AG04449 (cell line): Measurements from ENCODE around the gene KCNE2.
A peak's percentile ranks its signal among the peaks of the same experiment; 100 is the strongest.

Experiments used
- CTCF ChIA-PET: fragments of 350-600 bp; formaldehyde crosslinking; extraction: SDS; loops from one replicate; lab custom pipeline; 2021; ENCODE audit warnings: antibody characterized with exemption; lab: Yijun Ruan, JAX
- POLR2A ChIA-PET: fragments of 400-600, 350-600 bp; formaldehyde crosslinking; extraction: SDS; loops from one replicate; lab custom pipeline; 2020; ENCODE audit warnings: antibody characterized with exemption, inconsistent platforms; lab: Yijun Ruan, JAX
- DNase-seq: peaks from one replicate; pipeline ENCODE4 v3.0.0-alpha.2; 2010; ENCODE audit warnings: low read depth, low spot score
- H3K4me3 ChIP-seq: 2 replicates; pipeline ENCODE4 v1.5.1; 2011; ENCODE audit warnings: low read depth, mild to moderate bottlenecking, control low read depth, low read length
- TF ChIP-seq, protein P1 (sequence below): IDR thresholded peaks from one replicate; pipeline ENCODE4 v1.5.1; 2011; ENCODE audit warnings: mild to moderate bottlenecking, moderate library complexity, low read length, control low read depth, inconsistent platforms; ENCODE audit not compliant: insufficient read depth; ENCODE audit errors: missing control alignments

The KCNE2 gene

DNA sequence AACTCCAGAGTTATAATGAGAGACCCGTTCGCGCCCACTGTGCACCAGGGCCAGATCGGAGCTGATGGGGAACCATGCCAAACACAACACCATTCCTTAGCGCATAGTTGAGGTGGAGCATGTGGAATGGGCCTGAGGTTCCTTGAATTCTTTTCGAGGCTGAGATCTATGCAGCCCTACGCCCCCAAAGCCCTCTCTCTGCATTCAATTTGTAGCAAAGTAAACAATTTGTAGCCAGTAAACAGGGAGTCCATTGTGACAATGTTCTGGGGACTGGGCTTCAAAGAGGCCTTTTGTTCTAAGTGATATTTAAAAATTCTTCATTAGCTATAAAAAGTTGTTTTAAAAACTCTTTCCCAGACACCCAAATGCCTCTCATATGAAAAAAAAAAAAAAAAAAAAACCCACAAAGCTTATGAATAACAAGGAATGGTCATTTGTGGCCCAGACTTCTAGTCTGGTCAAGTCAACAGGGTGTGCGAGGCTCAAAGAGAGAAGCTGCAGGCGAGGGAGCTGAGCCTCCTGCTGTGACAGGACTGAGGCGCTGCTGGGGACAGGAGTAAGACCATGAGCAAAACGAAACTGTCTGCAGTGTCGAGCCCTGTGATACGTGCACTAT, 30.6 kb upstream of the KCNE2 start:
- TF ChIP-seq, protein P1, sequence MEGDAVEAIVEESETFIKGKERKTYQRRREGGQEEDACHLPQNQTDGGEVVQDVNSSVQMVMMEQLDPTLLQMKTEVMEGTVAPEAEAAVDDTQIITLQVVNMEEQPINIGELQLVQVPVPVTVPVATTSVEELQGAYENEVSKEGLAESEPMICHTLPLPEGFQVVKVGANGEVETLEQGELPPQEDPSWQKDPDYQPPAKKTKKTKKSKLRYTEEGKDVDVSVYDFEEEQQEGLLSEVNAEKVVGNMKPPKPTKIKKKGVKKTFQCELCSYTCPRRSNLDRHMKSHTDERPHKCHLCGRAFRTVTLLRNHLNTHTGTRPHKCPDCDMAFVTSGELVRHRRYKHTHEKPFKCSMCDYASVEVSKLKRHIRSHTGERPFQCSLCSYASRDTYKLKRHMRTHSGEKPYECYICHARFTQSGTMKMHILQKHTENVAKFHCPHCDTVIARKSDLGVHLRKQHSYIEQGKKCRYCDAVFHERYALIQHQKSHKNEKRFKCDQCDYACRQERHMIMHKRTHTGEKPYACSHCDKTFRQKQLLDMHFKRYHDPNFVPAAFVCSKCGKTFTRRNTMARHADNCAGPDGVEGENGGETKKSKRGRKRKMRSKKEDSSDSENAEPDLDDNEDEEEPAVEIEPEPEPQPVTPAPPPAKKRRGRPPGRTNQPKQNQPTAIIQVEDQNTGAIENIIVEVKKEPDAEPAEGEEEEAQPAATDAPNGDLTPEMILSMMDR = no peak
- ChIA-PET CTCF (interaction anchor here (8.5 to 24.1 kb wide), 2 partner anchors 15 to 414 kb away, joined by 88 to 500 read pairs; partner anchors contain the start of gene ATP5PO), POLR2A (interaction anchor here (0.6 to 2.1 kb wide), 4 partner anchors 12 to 101 kb away, joined by 3 to 7 read pairs (median 4); no protein-coding TSS in a partner anchor)
- DNase-seq = peak; percentile 59
- H3K4me3 ChIP-seq = no peak overlapping the region

GRCh38 chr21:34335316-34335715, 28.5 kb upstream of the KCNE2 start:
- no peak for DNase-seq
- CTCF ChIA-PET = interaction anchor here (1.5 to 24.1 kb wide), 3 partner anchors 12 to 417 kb away, joined by 3 to 500 read pairs (median 88); partner anchors contain the start of gene ATP5PO
- no peak overlapping the region for H3K4me3 ChIP-seq
- POLR2A ChIA-PET = no interaction called here
- TF ChIP-seq, protein P1 = no peak

DNA sequence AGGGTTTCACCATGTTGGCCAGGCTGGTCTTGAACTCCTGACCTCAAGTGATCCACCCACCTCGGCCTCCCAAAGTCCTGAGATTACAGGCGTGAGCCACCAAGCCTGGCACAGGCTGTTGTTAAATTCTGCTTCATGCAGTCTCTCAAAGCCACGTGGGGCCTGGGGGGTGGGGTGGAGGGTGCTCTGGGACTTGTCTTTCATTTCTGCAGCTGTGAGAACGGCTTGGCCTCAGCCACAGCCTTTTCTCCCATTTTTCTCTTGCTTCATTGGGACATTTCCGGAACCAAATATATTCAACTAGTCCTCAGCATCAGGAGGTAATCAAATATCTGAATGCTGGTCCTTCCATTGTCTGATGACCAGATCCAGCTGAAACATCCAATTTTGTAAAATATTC, 27.6 kb upstream of the KCNE2 start:
- no peak overlapping the region for H3K4me3 ChIP-seq
- ChIA-PET CTCF (interaction anchor here (8.5 to 24.1 kb wide), 2 partner anchors 12 to 418 kb away, joined by 88 to 500 read pairs; partner anchors contain the start of gene ATP5PO), POLR2A (no interaction called here)
- no peak for DNase-seq
- TF ChIP-seq, protein P1 = no peak

DNA sequence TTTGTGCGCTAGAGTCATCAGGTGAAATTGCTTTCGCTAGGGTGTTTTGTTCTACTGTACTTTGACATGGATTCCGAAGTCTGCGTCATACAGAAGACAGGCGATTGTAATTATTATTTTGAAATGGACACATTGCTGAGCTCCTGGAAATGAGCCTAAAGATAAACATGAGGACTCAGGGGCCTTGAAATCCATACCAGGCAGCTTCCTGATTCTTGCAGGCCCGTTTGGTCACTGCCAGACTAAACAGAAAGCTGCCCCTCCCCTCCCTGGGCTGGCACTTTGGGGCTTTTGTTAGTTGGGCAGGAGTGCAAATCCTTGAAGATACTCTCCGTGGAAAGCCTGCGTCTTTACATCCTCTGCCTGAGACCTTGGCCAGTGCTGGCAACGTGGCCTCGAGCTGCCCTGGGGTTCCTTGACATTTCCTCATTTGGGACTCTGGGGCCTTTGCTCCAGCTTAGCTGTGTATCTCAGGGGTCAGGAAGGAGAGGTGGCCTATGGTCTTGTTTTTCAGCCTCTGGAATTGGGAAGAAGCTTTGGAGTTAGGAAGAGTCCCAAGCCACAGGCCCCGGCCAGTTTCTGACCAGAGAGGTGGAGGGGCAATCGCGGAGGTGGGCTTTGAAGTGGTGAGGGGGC, 26.9 kb upstream of the KCNE2 start:
- CTCF ChIA-PET = interaction anchor here (1.5 to 24.1 kb wide), 3 partner anchors 11 to 418 kb away, joined by 6 to 500 read pairs (median 88); partner anchors contain the start of gene ATP5PO
- POLR2A ChIA-PET = no interaction called here
- peak; percentile 14 for DNase-seq

GRCh38 chr21:34337741-34338140, 26.1 kb upstream of the KCNE2 start:
- TF ChIP-seq, protein P1 = no peak
- ChIA-PET POLR2A (no interaction called here), CTCF (interaction anchor here (1.5 to 24.1 kb wide), 3 partner anchors 10 to 419 kb away, joined by 6 to 500 read pairs (median 88); partner anchors contain the start of gene ATP5PO)
- H3K4me3 ChIP-seq = no peak overlapping the region
- DNase-seq = no peak

More for the DNA sequence above, 26.9 kb upstream of the KCNE2 start:
- TF ChIP-seq, protein P1 = no peak
- no peak overlapping the region for H3K4me3 ChIP-seq

GRCh38 chr21:34338226-34338625, 25.6 kb upstream of the KCNE2 start:
- no peak for DNase-seq

More at GRCh38 chr21:34338226-34338625, 25.6 kb upstream of the KCNE2 start:
- POLR2A ChIA-PET = no interaction called here
- CTCF ChIA-PET = interaction anchor here (1.5 to 24.1 kb wide), 3 partner anchors 10 to 419 kb away, joined by 6 to 500 read pairs (median 88); partner anchors contain the start of gene ATP5PO
- H3K4me3 ChIP-seq = no peak overlapping the region
- TF ChIP-seq, protein P1 = no peak
